Measurements from ENCODE around the gene CITED1.
A peak's percentile ranks its signal among the peaks of the same experiment; 100 is the strongest.

CITED1 gene

DNA sequence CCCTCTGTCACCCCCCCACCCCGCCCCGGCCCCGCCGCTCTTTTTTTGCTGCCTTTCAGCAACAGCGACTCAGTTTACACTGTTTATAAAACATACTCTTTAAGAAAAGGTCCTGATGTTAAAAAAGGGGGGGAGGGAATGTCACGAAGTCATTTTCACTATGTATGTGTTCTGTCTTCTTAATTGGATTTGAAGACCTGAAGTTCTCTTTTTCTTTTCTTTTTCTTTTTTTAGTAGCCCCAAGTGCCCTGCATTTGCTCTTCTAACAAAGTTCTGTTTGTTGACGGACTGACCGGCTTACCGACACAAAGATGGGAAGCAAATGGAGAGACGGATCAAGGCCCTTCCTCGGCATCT is 2.5 kb upstream of the CITED1 start:
- no peaks in the 10 kb centered on the region for H3K36me3 ChIP-seq (ENCODE audit: control insufficient read depth, insufficient read depth, low read length)
- H3K4me3 ChIP-seq (ENCODE audit: extremely low read depth, insufficient read depth, low read length, poor library complexity, severe bottlenecking): no peak overlapping the region
- no peaks in the 10 kb centered on the region for H3K9me3 ChIP-seq (ENCODE audit: control insufficient read depth, low read length)
- H3K27ac ChIP-seq (ENCODE audit: low read depth, low read length, severe bottlenecking): no peak overlapping the region
- WGBS, 2 experiments (ENCODE audit: insufficient coverage in 2 of 2): no CpG with 5 or more reads among the region's 11 CpGs
- H3K4me1 ChIP-seq (ENCODE audit: control insufficient read depth, insufficient read depth, low read length, poor library complexity, severe bottlenecking): no peaks in the 10 kb centered on the region

DNA sequence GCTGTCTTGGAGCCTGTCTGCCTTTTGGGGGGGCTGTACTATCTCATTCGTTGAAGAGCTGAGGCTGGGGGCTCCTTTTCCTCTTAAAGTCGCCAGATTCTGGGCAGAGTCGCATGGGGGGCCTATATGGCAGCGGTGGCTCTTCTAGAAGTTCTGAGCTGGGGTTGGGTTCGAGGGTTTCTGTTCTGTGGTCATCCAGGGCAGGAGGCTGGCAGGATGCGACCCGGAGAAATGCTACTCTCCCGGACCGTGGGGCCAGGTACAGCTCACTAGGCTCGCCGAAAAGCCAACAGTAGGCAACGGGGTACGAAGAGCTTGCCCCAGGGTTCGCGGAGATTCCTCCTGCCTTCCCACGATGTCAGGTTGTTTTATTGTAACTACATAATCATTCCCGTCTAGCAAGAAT is 1.9 kb upstream of the CITED1 start:
- Histone ChIP-seq H3K27ac (ENCODE audit: low read depth, low read length, severe bottlenecking) (no peak overlapping the region), H3K4me3 (ENCODE audit: extremely low read depth, insufficient read depth, low read length, poor library complexity, severe bottlenecking) (peak overlapping the region; percentile 25), H3K4me1 (ENCODE audit: control insufficient read depth, insufficient read depth, low read length, poor library complexity, severe bottlenecking) (no peaks in the 10 kb centered on the region), H3K9me3 (ENCODE audit: control insufficient read depth, low read length) (no peaks in the 10 kb centered on the region), H3K36me3 (ENCODE audit: control insufficient read depth, insufficient read depth, low read length) (no peaks in the 10 kb centered on the region)
- 3 to 12% methylated on average over 3 to 6 of the region's 17 CpGs for WGBS, 2 experiments (ENCODE audit: insufficient coverage in 2 of 2)

DNA sequence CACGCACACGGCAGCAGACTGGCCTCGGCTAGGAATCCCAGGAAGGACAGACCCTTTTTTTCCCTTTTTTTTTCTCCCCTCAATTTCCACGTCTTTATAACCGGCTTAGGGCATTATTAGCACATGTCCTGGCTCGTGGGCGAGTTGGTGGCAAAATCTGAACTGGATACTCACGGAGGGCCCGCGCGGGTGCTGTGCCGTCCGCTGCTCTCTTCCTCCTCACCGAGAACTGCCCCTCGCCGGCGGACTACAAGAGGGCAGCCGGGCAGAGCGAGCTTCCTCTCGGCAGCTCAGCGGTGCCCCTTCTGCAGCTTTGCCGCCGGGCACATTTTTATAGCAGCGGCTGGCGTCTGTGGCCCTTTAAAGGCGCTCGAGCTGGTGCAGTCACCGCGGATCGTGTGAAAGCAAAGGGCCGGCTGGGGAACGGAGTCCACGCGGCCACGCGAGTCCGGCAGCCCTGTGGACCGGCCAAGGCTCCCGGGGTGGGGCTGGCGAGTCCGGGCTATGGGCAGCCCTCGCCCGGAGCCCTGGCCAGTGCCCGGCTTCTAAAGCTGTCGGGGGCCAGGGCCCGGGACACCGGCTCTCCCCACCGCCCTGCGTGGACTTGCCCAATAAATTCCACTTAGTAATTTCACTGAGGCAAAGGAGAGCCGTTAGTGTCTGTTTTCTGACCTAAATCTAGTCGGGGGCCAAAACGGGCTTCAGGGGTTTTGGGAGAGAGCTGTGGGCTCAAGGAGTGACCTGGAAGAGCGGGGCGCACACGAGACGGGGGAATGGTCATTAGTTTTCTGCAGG is 1.3 kb upstream of the CITED1 start:
- Histone ChIP-seq H3K4me1 (ENCODE audit: control insufficient read depth, insufficient read depth, low read length, poor library complexity, severe bottlenecking) (no peaks in the 10 kb centered on the region), H3K27ac (ENCODE audit: low read depth, low read length, severe bottlenecking) (no peak overlapping the region), H3K9me3 (ENCODE audit: control insufficient read depth, low read length) (no peaks in the 10 kb centered on the region), H3K4me3 (ENCODE audit: extremely low read depth, insufficient read depth, low read length, poor library complexity, severe bottlenecking) (peak overlapping the region; percentile 25), H3K36me3 (ENCODE audit: control insufficient read depth, insufficient read depth, low read length) (no peaks in the 10 kb centered on the region)
- WGBS, 2 experiments (ENCODE audit: insufficient coverage in 2 of 2): 0 to 1% methylated on average over 18 to 22 of the region's 56 CpGs

DNA sequence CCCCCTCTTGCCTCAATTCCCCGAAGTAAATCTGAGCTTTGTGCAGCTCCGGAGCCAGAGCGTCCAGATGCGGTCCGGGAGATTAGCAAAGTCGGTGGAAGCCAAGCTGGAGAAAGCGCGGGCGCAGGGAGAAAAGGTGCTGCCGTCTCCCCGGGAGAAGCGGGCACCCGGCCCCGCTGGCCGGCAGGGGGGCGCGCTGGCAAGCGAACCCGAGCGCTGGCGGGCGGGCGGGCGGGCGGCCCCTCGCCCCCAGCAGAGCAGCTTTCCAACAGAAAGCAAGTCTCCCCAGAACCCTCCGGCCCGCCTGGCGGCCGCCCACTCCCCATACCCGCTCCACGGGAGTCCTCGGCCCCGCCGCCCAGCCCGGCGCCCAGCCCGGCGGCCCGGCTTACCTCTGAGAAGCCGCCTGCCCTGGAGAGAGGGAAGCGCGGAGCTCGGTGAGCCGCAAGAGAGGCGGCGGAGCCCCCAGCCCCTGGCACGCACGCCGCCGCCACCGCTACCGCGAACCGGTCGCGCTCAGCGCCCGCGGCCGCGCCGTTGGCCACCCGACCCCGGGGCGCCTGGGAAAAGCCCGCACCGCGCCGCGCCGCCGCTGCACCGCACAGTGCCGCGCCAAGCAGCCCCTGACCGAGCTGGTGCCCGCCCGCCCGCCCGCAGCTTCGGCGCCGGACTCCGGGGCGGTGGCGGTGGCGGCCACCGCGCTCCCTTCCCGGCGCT is 529 bp upstream of the CITED1 start:
- Histone ChIP-seq H3K36me3 (ENCODE audit: control insufficient read depth, insufficient read depth, low read length) (no peaks in the 10 kb centered on the region), H3K9me3 (ENCODE audit: control insufficient read depth, low read length) (no peaks in the 10 kb centered on the region), H3K4me3 (ENCODE audit: extremely low read depth, insufficient read depth, low read length, poor library complexity, severe bottlenecking) (peak overlapping the region; percentile 26), H3K4me1 (ENCODE audit: control insufficient read depth, insufficient read depth, low read length, poor library complexity, severe bottlenecking) (no peaks in the 10 kb centered on the region), H3K27ac (ENCODE audit: low read depth, low read length, severe bottlenecking) (no peak overlapping the region)
- 0% methylated on average over 3 to 6 of the region's 92 CpGs for WGBS, 2 experiments (ENCODE audit: insufficient coverage in 2 of 2)

DNA sequence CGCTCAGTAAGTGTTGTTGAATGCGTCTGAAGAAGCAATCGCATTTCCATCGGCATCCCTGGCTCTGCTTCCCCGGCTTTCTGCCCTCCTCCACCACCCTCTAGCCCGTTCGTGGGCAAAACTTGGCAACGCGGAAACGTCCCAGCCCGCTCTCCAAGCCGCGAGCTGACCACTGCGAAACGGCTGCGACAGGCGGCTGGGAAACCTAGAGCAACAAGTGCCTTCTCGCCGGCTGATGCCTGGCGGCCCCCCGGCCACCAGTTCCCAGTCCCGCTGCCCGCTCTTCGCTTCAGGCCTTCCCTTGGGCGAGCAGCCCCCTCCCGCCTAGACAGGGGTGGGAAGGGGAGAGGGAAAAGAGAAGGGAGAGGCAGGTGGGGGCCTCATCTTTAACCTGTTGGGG is 837 bp downstream of the CITED1 start:
- Histone ChIP-seq H3K4me1 (ENCODE audit: control insufficient read depth, insufficient read depth, low read length, poor library complexity, severe bottlenecking) (no peaks in the 10 kb centered on the region), H3K27ac (ENCODE audit: low read depth, low read length, severe bottlenecking) (no peak overlapping the region), H3K9me3 (ENCODE audit: control insufficient read depth, low read length) (no peaks in the 10 kb centered on the region), H3K36me3 (ENCODE audit: control insufficient read depth, insufficient read depth, low read length) (no peaks in the 10 kb centered on the region), H3K4me3 (ENCODE audit: extremely low read depth, insufficient read depth, low read length, poor library complexity, severe bottlenecking) (peak overlapping the region; percentile 26)
- 0% methylated on average over 8 of the region's 26 CpGs; no CpG with 5 or more reads in 1 of the 2 experiments for WGBS, 2 experiments (ENCODE audit: insufficient coverage in 2 of 2)

DNA sequence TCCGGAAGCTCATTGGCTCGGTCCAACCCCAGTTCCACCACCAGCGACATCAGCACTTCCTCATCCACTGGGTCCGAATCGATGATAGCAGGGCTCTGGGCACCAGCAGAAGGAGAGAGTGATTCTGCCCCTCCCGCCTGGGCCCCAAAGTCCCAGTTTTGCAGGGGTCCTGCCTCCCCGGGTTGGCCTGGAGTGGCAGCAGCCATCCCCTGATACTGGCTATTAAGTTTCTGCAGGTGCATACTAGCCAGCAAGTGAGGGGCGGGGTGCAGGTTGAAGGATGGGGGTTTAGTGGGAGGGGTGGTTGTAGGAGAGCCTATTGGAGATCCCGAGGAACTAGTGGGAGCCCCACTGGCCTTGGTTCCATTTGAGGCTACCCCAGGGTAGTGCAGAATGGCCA is 3.9 kb downstream of the CITED1 start:
- H3K9me3 ChIP-seq (ENCODE audit: control insufficient read depth, low read length): no peaks in the 10 kb centered on the region
- H3K27ac ChIP-seq (ENCODE audit: low read depth, low read length, severe bottlenecking): no peak overlapping the region
- H3K4me1 ChIP-seq (ENCODE audit: control insufficient read depth, insufficient read depth, low read length, poor library complexity, severe bottlenecking): no peaks in the 10 kb centered on the region
- 93 to 98% methylated on average over 5 to 7 of the region's 9 CpGs for WGBS, 2 experiments (ENCODE audit: insufficient coverage in 2 of 2)
- no peak overlapping the region for H3K4me3 ChIP-seq (ENCODE audit: extremely low read depth, insufficient read depth, low read length, poor library complexity, severe bottlenecking)
- no peaks in the 10 kb centered on the region for H3K36me3 ChIP-seq (ENCODE audit: control insufficient read depth, insufficient read depth, low read length)

DNA sequence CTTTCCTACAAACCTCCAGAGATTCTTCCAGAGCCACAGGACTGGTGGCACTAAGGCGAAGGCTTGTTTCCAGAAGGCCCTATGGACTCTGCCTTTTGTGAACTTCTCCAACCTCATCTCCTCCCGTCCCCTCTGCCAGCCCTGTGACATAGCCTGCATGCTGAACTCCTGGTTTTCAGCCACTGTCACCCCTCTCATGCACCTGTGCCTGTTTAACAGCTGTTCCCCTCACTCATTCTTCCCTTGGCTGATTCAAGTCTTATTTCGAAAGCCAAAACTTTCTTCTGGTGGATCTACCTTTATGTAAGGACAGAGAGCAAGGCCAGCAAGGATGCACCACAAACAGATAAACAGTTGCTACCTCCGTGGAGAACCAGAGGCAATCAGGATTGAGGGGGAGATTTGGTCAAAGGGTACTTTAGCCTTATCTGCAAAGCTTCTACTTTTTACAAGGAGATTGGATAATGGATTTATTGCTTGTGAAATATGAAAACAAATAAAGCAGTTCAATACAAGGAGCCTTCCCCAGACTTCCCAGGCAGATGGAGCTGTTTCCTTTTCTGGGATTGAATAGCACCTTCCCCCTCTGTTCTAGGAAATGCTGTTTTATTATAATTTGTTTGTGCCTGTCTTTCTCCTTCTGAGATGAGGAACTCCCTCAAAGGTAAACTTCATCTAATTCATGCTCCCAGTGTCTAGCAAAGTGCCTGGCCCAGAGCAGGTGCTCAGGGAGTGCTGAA is 5.7 kb downstream of the CITED1 start:
- no peaks in the 10 kb centered on the region for H3K9me3 ChIP-seq (ENCODE audit: control insufficient read depth, low read length)
- H3K36me3 ChIP-seq (ENCODE audit: control insufficient read depth, insufficient read depth, low read length): no peaks in the 10 kb centered on the region
- H3K4me3 ChIP-seq (ENCODE audit: extremely low read depth, insufficient read depth, low read length, poor library complexity, severe bottlenecking): no peak overlapping the region
- H3K4me1 ChIP-seq (ENCODE audit: control insufficient read depth, insufficient read depth, low read length, poor library complexity, severe bottlenecking): no peaks in the 10 kb centered on the region
- 71% methylated on average over 2 of the region's 4 CpGs; no CpG with 5 or more reads in 1 of the 2 experiments for WGBS, 2 experiments (ENCODE audit: insufficient coverage in 2 of 2)
- no peak overlapping the region for H3K27ac ChIP-seq (ENCODE audit: low read depth, low read length, severe bottlenecking)

DNA sequence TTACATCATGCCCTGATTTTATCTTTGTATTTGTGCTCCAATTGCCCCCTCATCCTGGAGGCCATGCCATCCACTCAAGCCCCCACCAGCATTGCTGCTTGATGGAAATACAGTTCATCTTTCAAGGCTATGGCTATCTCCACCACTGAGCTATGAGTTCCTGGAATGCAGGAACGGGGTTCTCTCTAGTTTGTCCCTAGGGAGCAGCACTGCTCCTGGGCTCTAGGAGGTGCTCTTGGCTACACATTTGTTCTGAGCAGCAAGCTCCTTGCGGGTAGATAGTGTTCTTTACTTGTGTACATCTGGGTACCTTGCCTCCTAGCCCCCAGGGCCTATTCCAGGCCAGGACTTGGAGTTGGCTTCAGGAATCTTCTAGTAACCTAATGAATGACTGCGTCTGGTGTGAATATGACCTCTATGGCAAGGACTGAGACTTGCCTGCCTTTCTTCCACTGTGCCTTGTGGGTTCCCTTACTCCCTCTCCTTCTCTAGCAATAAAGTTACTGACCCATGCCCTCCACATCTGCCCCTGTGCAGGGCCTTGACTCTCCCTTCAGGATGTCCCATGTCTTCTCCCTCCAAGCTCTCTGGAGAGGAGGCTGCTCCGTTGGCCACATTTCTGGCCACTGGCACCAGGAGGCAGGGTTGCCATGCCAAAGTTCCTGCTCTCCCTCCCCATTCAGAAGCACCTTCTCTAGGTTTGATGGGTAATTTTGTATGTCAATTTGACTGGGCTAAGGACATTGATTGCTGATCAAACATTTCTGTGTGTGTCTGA is 7.6 kb downstream of the CITED1 start:
- Histone ChIP-seq H3K4me1 (ENCODE audit: control insufficient read depth, insufficient read depth, low read length, poor library complexity, severe bottlenecking) (no peaks in the 10 kb centered on the region), H3K9me3 (ENCODE audit: control insufficient read depth, low read length) (no peaks in the 10 kb centered on the region), H3K4me3 (ENCODE audit: extremely low read depth, insufficient read depth, low read length, poor library complexity, severe bottlenecking) (no peak overlapping the region), H3K36me3 (ENCODE audit: control insufficient read depth, insufficient read depth, low read length) (no peaks in the 10 kb centered on the region), H3K27ac (ENCODE audit: low read depth, low read length, severe bottlenecking) (no peak overlapping the region)
- 11 to 40% methylated on average over 2 of the region's 4 CpGs for WGBS, 2 experiments (ENCODE audit: insufficient coverage in 2 of 2)

DNA sequence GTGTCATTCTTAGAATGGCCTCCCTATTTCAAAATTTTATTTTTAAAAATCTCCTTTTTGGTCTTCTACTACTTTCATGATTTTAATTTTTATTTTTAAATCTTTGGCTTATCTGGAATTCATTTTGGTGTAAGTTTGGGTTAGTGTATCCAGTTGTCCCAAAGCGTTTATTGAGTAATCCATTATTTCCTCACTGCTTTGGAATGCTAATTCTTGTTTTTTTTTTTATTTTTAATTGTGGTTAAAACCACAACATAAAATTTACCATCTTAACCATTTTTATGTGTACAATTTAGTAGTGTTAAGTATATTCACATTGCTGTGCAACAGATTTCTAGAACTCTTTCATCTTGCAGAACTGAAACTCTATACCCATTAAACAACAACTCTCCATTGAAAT is 8.7 kb downstream of the CITED1 start:
- Histone ChIP-seq H3K4me3 (ENCODE audit: extremely low read depth, insufficient read depth, low read length, poor library complexity, severe bottlenecking) (no peak overlapping the region), H3K4me1 (ENCODE audit: control insufficient read depth, insufficient read depth, low read length, poor library complexity, severe bottlenecking) (no peaks in the 10 kb centered on the region), H3K27ac (ENCODE audit: low read depth, low read length, severe bottlenecking) (no peak overlapping the region), H3K36me3 (ENCODE audit: control insufficient read depth, insufficient read depth, low read length) (no peaks in the 10 kb centered on the region), H3K9me3 (ENCODE audit: control insufficient read depth, low read length) (no peaks in the 10 kb centered on the region)
- no CpG with 5 or more reads among the region's 1 CpG for WGBS, 2 experiments (ENCODE audit: insufficient coverage in 2 of 2)

DNA sequence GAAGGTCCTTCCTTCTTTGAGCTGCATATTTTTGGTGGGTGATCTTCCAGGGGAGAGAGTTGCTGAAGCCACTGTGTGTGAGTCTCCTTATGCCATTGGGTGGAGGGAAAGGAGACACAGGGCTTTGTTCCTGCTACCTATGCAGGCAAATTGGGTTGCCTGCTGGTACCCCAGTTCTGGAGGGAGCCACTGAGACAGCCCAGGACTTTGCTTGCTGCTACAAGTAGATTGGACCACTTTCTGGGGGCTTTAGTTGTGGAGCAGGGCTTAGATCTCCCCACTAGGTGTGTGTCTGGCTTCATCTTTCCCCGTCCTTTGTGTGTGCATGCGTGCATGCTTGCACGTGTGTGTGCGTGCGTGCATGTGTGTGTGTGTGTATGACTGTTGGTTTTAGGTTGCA is 10.0 kb downstream of the CITED1 start:
- Histone ChIP-seq H3K9me3 (ENCODE audit: control insufficient read depth, low read length) (no peaks in the 10 kb centered on the region), H3K36me3 (ENCODE audit: control insufficient read depth, insufficient read depth, low read length) (no peaks in the 10 kb centered on the region), H3K4me1 (ENCODE audit: control insufficient read depth, insufficient read depth, low read length, poor library complexity, severe bottlenecking) (no peaks in the 10 kb centered on the region), H3K27ac (ENCODE audit: low read depth, low read length, severe bottlenecking) (no peak overlapping the region), H3K4me3 (ENCODE audit: extremely low read depth, insufficient read depth, low read length, poor library complexity, severe bottlenecking) (no peak overlapping the region)
- 80% methylated on average over 1 of the region's 5 CpGs; no CpG with 5 or more reads in 1 of the 2 experiments for WGBS, 2 experiments (ENCODE audit: insufficient coverage in 2 of 2)

All from mesodermal cell (in vitro differentiated cells).